Small intestine (tissue), 7 donors: ENCODE measurements around the gene LAMB1. TPM values are rescaled to one million over a fixed set of nuclear protein-coding genes. Genes with fewer than 3 reads are reported as not detected.

ENCODE experiments used
- DNase-seq, 2 donors: peaks; one replicate each; pipeline versions ENCODE4 v3.0.0 to v3.0.0-alpha.2; 2013
- FAIRE-seq: peaks from 2 replicates; lab custom pipeline; 2012; peaks lifted over from hg19 to GRCh38; lab: Jason Lieb, UNC
- H3K27ac ChIP-seq, 3 donors: one replicate each; pipeline ENCODE4 v1.5.1; 2013; ENCODE audit warnings: low read length in 2 of 3, mild to moderate bottlenecking in 2 of 3, control low read depth in 1 of 3, inconsistent platforms in 1 of 3, low read depth in 1 of 3, moderate library complexity in 1 of 3
- H3K27me3 ChIP-seq, 3 donors: one replicate each; pipeline ENCODE4 v1.6.1; 2013; ENCODE audit warnings: low read length in 3 of 3, inconsistent platforms in 1 of 3; ENCODE audit not compliant: control insufficient read depth in 3 of 3, insufficient read depth in 3 of 3
- H3K36me3 ChIP-seq, 3 donors: one replicate each; pipeline ENCODE4 v1.6.1; 2013; ENCODE audit warnings: low read length in 3 of 3, inconsistent platforms in 1 of 3, low read depth in 1 of 3, mild to moderate bottlenecking in 1 of 3, moderate library complexity in 1 of 3; ENCODE audit not compliant: control insufficient read depth in 3 of 3, insufficient read depth in 2 of 3
- H3K4me1 ChIP-seq, 3 donors: one replicate each; pipeline ENCODE4 v1.6.1; 2013; ENCODE audit warnings: low read length in 2 of 3, inconsistent platforms in 1 of 3, low read depth in 1 of 3, mild to moderate bottlenecking in 1 of 3, moderate library complexity in 1 of 3; ENCODE audit not compliant: control insufficient read depth in 3 of 3, insufficient read depth in 2 of 3
- H3K4me3 ChIP-seq, 3 donors: one replicate each; pipeline ENCODE4 v1.5.1; 2013; ENCODE audit warnings: low read length in 3 of 3, control low read depth in 1 of 3, inconsistent platforms in 1 of 3, low read depth in 1 of 3, mild to moderate bottlenecking in 1 of 3, moderate library complexity in 1 of 3
- H3K9me3 ChIP-seq, 2 donors: one replicate each; pipeline ENCODE4 v1.6.1; 2013; ENCODE audit warnings: low read depth in 1 of 2, low read length in 1 of 2; ENCODE audit not compliant: control insufficient read depth in 2 of 2, insufficient read depth in 1 of 2
- WGBS, 3 donors: extraction: QIAGEN DNeasy Blood & Tissue Kit; methylation state at CpG; one replicate each; pipeline ENCODE4 v1.1.7; 2013; 5-methylcytosine and 5-hydroxymethylcytosine counted together
- polyA plus RNA-seq, 4 donors: library from polyadenylated mRNA; stranded (reverse) in 3 of 4; unstranded in 1 of 4; fragments of 200-250 nt in 3 of 4; fragments of 120-200 nt in 1 of 4; gene quantifications; one replicate each; pipeline versions ENCODE4 v1.2.1 to v1.2.3, GENCODE V29; 2013
- donor health status: healthy with polysubstance abuse.
- donor health status: control.
- donor health status: control.
- donor health status: Bipolar disorder and iron deficiency.
- donor health status: healthy.

LAMB1 gene
- polyA plus RNA-seq, 4 donors = 15.9 to 190 (median 71.5) TPM

GRCh38 chr7:107978815-107979408, 24.0 kb downstream of the LAMB1 start:
- 83 to 91% (median 84%) methylated on average over 5 of the region's 5 CpGs for WGBS, 3 donors
- no peak for FAIRE-seq
- H3K27ac ChIP-seq = peak overlapping the region in 1 of 3 donors; percentile 54

DNA sequence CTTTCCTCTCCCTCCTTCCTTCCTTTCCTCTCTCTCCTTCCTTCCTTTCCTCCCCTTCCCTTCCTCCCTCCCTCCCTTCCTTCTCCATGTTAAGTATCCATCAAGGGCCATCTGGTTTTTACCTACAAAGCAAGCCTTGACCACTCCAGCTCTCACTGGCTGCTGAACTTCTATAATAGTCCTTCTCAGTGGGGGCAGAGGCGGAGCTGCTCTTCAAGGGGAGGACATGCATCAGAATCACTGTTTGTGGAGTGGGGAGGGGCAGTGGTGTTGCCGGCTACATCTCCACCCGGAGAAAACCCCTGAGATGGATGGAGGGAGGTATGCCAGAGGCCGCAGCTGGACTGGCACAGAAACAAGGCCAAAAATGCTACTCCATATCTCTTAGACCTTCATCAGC, 25.9 kb downstream of the LAMB1 start:
- DNase-seq (no peak), FAIRE-seq (no peak)
- no peak overlapping the region for H3K4me3 ChIP-seq
- H3K4me1 ChIP-seq = no peaks in the 10 kb centered on the region
- H3K9me3 ChIP-seq = no peaks in the 10 kb centered on the region
- WGBS, 3 donors = 87 to 92% (median 92%) methylated on average over 4 of the region's 4 CpGs
- peak overlapping the region in 1 of 3 donors; percentile 17 for H3K27ac ChIP-seq
- no peaks in the 10 kb centered on the region for H3K27me3 ChIP-seq
- H3K36me3 ChIP-seq = peaks cover 7 to 48% (median 13%) of the 10 kb centered on the region in 3 donors

More at GRCh38 chr7:107978815-107979408, 24.0 kb downstream of the LAMB1 start:
- DNase-seq = no peak
- Histone ChIP-seq H3K36me3 (peaks cover 7 to 42% (median 13%) of the 10 kb centered on the region in 3 donors), H3K4me3 (no peak overlapping the region), H3K4me1 (no peaks in the 10 kb centered on the region), H3K9me3 (no peaks in the 10 kb centered on the region), H3K27me3 (no peaks in the 10 kb centered on the region)

DNA sequence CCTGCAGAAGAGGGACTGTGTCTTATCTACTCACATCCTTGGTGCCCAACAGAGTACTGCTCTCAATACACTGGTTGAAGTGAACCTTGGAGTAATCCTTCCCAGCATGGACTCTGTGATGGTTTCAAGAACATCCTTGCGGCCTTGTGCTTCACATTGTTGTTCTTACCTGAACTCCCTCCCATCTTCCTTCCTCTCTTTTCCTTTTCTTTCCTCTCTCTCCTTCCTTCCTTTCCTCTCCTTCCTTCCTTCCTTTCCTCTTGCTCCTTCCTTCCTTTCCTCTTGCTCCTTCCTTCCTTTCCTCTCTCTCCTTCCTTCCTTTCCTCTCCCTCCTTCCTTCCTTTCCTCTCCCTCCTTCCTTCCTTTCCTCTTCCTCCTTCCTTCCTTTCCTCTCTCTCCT, 26.3 kb downstream of the LAMB1 start:
- FAIRE-seq (no peak), DNase-seq (no peak)
- Histone ChIP-seq H3K27ac (no peak overlapping the region), H3K9me3 (no peaks in the 10 kb centered on the region), H3K4me3 (no peak overlapping the region), H3K36me3 (peaks cover 7 to 48% (median 13%) of the 10 kb centered on the region in 3 donors), H3K27me3 (no peaks in the 10 kb centered on the region), H3K4me1 (no peaks in the 10 kb centered on the region)
- 55 to 89% (median 89%) methylated on average over 1 of the region's 1 CpG for WGBS, 3 donors

- H3K4me3 ChIP-seq = no peak overlapping the region
- no peak overlapping the region for H3K27ac ChIP-seq
Observed at GRCh38 chr7:107975394-107976013, 27.5 kb downstream of the LAMB1 start.

GRCh38 chr7:107973861-107974260, 29.1 kb downstream of the LAMB1 start:
- H3K36me3 ChIP-seq = peaks cover 7 to 41% (median 11%) of the 10 kb centered on the region in 3 donors
- no peak for FAIRE-seq
- no peaks in the 10 kb centered on the region for H3K27me3 ChIP-seq
- H3K27ac ChIP-seq = peak overlapping the region in 1 of 3 donors; percentile 42
- no peaks in the 10 kb centered on the region for H3K4me1 ChIP-seq
- H3K9me3 ChIP-seq = no peaks in the 10 kb centered on the region
- no peak overlapping the region for H3K4me3 ChIP-seq
- DNase-seq = no peak

More at GRCh38 chr7:107975394-107976013, 27.5 kb downstream of the LAMB1 start:
- H3K9me3 ChIP-seq = no peaks in the 10 kb centered on the region
- FAIRE-seq = no peak
- WGBS, 3 donors = 87 to 92% (median 91%) methylated on average over 13 of the region's 13 CpGs
- H3K4me1 ChIP-seq = no peaks in the 10 kb centered on the region
- DNase-seq = no peak
- no peaks in the 10 kb centered on the region for H3K27me3 ChIP-seq
- peaks cover 7 to 44% (median 15%) of the 10 kb centered on the region in 3 donors for H3K36me3 ChIP-seq

DNA sequence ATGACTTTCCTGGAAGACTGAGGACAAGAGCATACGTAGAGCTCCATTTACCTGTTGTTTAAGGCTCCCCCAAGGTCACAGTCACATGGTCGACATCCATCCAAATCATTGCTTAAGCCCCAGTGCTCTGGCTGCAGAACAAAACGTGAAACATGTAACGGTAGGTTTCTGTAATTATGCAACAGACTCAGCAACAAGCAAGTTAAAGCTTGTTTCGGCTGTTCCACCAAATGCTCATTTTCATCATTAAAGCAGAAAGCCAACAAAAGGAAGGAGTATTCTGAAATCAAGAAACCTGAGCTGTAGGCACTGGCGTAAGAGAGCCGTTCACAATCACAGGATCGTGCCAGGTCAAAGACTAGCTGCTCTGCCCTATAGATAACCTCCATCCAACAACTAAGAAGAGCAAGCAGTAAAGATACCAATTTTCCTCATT, 30.0 kb downstream of the LAMB1 start:
- peaks cover 0 to 3% (median 0%) of the 10 kb centered on the region in 3 donors for H3K4me1 ChIP-seq
- H3K9me3 ChIP-seq = no peaks in the 10 kb centered on the region
- H3K27ac ChIP-seq = peak overlapping the region in 1 of 3 donors; percentile 6
- 85 to 90% (median 85%) methylated on average over 8 of the region's 8 CpGs for WGBS, 3 donors
- peaks cover 7 to 43% (median 10%) of the 10 kb centered on the region in 3 donors for H3K36me3 ChIP-seq
- DNase-seq = no peak
- no peaks in the 10 kb centered on the region for H3K27me3 ChIP-seq
- no peak for FAIRE-seq
- no peak overlapping the region for H3K4me3 ChIP-seq

DNA sequence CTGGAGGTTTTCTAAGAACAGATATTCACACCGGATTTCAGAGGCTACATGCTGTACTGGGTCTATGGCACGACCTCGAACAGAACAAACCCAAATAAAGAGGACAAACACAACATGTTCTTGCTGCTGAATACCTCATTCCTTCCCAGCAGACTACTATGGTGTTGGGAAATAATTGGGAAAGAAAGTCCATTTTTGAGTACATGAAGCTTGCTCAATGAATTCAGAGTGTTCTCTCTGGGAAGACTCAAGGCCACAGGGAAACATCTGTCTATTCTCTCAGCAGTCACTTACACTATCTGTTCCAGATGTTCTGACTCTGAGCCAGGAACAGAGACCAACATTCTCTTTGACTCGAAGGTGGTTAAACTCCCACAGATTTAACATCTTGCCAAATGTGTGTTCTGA, 30.9 kb downstream of the LAMB1 start:
- no peak for FAIRE-seq
- H3K9me3 ChIP-seq = no peaks in the 10 kb centered on the region
- peaks cover 0 to 3% (median 0%) of the 10 kb centered on the region in 3 donors for H3K4me1 ChIP-seq
- peak overlapping the region in 1 of 3 donors; percentile 79 for H3K27ac ChIP-seq
- H3K36me3 ChIP-seq = peaks cover 7 to 38% (median 8%) of the 10 kb centered on the region in 3 donors
- H3K4me3 ChIP-seq = no peak overlapping the region
- no peak for DNase-seq
- WGBS, 3 donors = 55 to 67% (median 57%) methylated on average over 4 of the region's 4 CpGs
- no peaks in the 10 kb centered on the region for H3K27me3 ChIP-seq

DNA sequence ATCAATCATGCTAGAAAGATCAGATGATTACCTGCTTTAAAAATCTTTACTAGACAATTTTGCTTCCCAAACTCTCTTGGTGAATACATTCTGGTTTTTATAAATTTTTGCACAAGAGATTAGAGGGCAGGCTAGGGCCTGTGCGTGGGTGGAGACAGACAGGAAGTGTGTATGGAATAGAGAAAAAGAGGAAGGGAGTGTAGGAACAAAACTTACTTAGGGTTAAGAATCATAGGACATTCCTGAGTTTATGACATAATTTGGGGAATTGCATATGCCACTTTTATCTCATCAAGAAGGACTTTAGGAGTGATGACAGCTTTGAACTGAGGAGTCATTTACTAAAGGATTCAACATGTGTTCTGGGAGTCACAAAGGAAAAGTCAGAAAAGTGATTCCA, 31.3 kb downstream of the LAMB1 start:
- Histone ChIP-seq H3K9me3 (no peaks in the 10 kb centered on the region), H3K36me3 (peaks cover 7 to 40% (median 10%) of the 10 kb centered on the region in 3 donors), H3K27ac (peak overlapping the region in 1 of 3 donors; percentile 79), H3K4me3 (no peak overlapping the region), H3K27me3 (no peaks in the 10 kb centered on the region), H3K4me1 (peaks cover 0 to 3% (median 0%) of the 10 kb centered on the region in 3 donors)
- WGBS, 3 donors = 51 to 82% (median 59%) methylated on average over 1 of the region's 1 CpG
- no peak for DNase-seq
- FAIRE-seq = no peak
